Calu3 (cell line): ENCODE results near the gene ATP13A4. TPM values are rescaled to one million over a fixed set of nuclear protein-coding genes. Genes with fewer than 3 reads are reported as not detected.
A peak's percentile ranks its signal among the peaks of the same experiment; 100 is the strongest.

Source experiments
- BruUV-seq: library from RNA; stranded (reverse); fragments of 400-500 nt; replicated peaks from 2 replicates; lab custom pipeline; 2021; lab: Mats Ljungman, UMichigan
- CTCF ChIA-PET: fragments of 300-600 bp; sonication (Branson Sonifier 250); formaldehyde crosslinking; loops from one replicate; lab custom pipeline; 2022; ENCODE audit warnings: antibody characterized with exemption; lab: Charles Lee
- DNase-seq: peaks from one replicate; pipeline ENCODE4 v3.0.0; 2022
- H3K27ac Mint-ChIP-seq: one replicate; pipeline ENCODE4 v1.8.0; 2022; ENCODE audit warnings: mixed read lengths; ENCODE audit not compliant: unreplicated experiment
- H3K27me3 Mint-ChIP-seq: one replicate; pipeline ENCODE4 v1.8.0; 2022; ENCODE audit warnings: mixed read lengths; ENCODE audit not compliant: unreplicated experiment
- H3K36me3 Mint-ChIP-seq: one replicate; pipeline ENCODE4 v1.8.0; 2022; ENCODE audit warnings: mild to moderate bottlenecking, moderate library complexity, mixed read lengths; ENCODE audit not compliant: insufficient read depth, unreplicated experiment
- H3K4me1 Mint-ChIP-seq: one replicate; pipeline ENCODE4 v1.8.0; 2022; ENCODE audit warnings: mild to moderate bottlenecking, low read depth, mixed read lengths; ENCODE audit not compliant: unreplicated experiment
- H3K4me3 Mint-ChIP-seq: one replicate; pipeline ENCODE4 v1.8.0; 2022; ENCODE audit warnings: mild to moderate bottlenecking, low read depth, moderate library complexity, mixed read lengths; ENCODE audit not compliant: unreplicated experiment
- H3K9me3 Mint-ChIP-seq: one replicate; pipeline ENCODE4 v1.8.0; 2022; ENCODE audit warnings: low read depth, mixed read lengths; ENCODE audit not compliant: unreplicated experiment
- intact Hi-C: fragments of 100-400 bp; cut with micrococcal nuclease; formaldehyde crosslinking; loops from one replicate; pipeline ENCODE4 v1.10.0; 2022; ENCODE audit not compliant: unreplicated experiment
- total RNA-seq: library from RNA; stranded (reverse); gene quantifications from 2 replicates; pipeline ENCODE4 v1.2.3, GENCODE V29; 2022
- TF ChIP-seq, protein P1 (sequence below): fragments of 200-600 bp; IDR thresholded peaks from one replicate; pipeline ENCODE4 v1.8.0; 2022; ENCODE audit warnings: antibody characterized with exemption; ENCODE audit not compliant: unreplicated experiment

ATP13A4 gene
- total RNA-seq, 1 experiment from 2014 or later: 24.6 TPM

DNA sequence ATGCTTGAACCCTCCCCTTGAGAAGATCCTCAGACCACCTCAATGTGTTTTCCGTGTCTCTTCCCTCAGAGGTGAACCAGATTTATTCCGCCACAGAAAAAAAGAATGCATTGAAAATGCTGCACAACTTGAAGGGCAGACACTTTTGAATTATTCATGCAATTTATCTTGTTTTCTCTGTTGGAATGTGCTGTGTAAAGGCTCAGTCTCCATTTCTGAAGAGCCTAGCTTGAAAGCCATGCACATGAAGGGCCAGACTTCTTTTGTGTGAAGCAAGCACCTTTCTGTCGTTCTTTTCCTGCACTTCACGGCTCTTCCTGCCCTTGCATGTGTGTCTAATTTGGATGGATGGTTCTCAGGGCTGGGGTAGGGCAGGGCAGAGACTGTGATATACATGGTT lies 97.2 kb downstream of the ATP13A4 start:
- BruUV-seq: no TSS peak
- no peaks in the 10 kb centered on the region for H3K27me3 Mint-ChIP-seq
- TF ChIP-seq, protein P1, sequence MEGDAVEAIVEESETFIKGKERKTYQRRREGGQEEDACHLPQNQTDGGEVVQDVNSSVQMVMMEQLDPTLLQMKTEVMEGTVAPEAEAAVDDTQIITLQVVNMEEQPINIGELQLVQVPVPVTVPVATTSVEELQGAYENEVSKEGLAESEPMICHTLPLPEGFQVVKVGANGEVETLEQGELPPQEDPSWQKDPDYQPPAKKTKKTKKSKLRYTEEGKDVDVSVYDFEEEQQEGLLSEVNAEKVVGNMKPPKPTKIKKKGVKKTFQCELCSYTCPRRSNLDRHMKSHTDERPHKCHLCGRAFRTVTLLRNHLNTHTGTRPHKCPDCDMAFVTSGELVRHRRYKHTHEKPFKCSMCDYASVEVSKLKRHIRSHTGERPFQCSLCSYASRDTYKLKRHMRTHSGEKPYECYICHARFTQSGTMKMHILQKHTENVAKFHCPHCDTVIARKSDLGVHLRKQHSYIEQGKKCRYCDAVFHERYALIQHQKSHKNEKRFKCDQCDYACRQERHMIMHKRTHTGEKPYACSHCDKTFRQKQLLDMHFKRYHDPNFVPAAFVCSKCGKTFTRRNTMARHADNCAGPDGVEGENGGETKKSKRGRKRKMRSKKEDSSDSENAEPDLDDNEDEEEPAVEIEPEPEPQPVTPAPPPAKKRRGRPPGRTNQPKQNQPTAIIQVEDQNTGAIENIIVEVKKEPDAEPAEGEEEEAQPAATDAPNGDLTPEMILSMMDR: no peak
- no peaks in the 10 kb centered on the region for H3K36me3 Mint-ChIP-seq
- DNase-seq: no peak
- intact Hi-C loops: no loop called here
- no peak overlapping the region for H3K27ac Mint-ChIP-seq
- H3K4me1 Mint-ChIP-seq: no peaks in the 10 kb centered on the region
- CTCF ChIA-PET: interaction anchor here (0.5 to 1.1 kb wide), 2 partner anchors 28 to 567 kb away, joined by 3 read pairs; no protein-coding TSS in a partner anchor
- no peak overlapping the region for H3K4me3 Mint-ChIP-seq
- H3K9me3 Mint-ChIP-seq: no peaks in the 10 kb centered on the region

DNA sequence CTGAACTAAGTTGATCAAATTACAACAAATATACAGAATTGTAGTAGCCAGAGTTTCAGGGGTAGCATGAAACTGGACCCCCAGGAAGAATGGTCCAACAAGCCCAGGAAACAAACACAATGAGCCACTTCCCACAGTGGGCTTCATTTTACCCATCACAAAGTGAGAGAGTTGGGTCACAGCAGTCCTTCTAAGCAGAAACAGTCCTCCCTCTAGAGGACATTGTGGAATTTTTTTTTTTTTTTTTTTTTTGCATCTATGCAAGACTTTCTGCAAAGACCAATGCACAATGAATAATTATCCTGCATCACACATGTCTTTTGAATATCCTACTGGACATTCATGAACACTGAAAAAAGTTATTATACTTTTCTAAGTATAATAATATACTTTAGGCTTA lies 102.4 kb downstream of the ATP13A4 start:
- no TSS peak for BruUV-seq
- TF ChIP-seq, protein P1: peak; percentile 44
- CTCF ChIA-PET: interaction anchor here (0.7 kb wide), 1 partner anchor 639 kb away, joined by 3 read pairs; no protein-coding TSS in a partner anchor

DNA sequence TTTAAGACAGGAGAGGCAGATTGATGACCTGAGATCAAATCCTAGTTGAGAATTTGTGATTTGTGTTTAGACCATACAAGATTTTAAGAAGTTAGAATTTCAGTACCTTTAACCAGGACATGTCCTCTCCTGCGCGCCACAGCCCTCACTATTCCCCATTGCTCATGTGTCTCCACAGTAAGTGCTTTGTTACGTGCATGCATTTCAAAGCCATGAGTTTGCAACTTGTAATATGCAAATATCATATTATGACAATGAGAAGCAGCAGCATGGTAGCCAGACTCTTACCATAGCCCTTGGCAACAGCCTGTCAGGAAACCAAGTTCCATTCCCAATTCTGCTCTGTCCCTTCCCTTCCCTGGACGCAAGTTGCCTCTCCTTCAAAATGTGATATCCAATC lies 102.8 kb downstream of the ATP13A4 start:
- TF ChIP-seq, protein P1: no peak
- Mint-ChIP-seq H3K9me3 (no peaks in the 10 kb centered on the region), H3K4me1 (no peaks in the 10 kb centered on the region), H3K27ac (no peak overlapping the region), H3K4me3 (no peak overlapping the region), H3K27me3 (no peaks in the 10 kb centered on the region), H3K36me3 (no peaks in the 10 kb centered on the region)
- BruUV-seq: no TSS peak
- CTCF ChIA-PET: interaction anchor here (0.7 kb wide), 1 partner anchor 639 kb away, joined by 3 read pairs; no protein-coding TSS in a partner anchor
- intact Hi-C loops: loop anchor here (1.0 kb wide), 1 partner anchor 262 kb away; no protein-coding TSS in a partner anchor
- DNase-seq: no peak

More for the DNA sequence above, 102.4 kb downstream of the ATP13A4 start:
- Mint-ChIP-seq H3K27ac (no peak overlapping the region), H3K4me1 (no peaks in the 10 kb centered on the region), H3K27me3 (no peaks in the 10 kb centered on the region), H3K4me3 (no peak overlapping the region), H3K9me3 (no peaks in the 10 kb centered on the region), H3K36me3 (no peaks in the 10 kb centered on the region)
- no peak for DNase-seq
- intact Hi-C loops: loop anchor here (1.0 kb wide), 1 partner anchor 262 kb away; no protein-coding TSS in a partner anchor

DNA sequence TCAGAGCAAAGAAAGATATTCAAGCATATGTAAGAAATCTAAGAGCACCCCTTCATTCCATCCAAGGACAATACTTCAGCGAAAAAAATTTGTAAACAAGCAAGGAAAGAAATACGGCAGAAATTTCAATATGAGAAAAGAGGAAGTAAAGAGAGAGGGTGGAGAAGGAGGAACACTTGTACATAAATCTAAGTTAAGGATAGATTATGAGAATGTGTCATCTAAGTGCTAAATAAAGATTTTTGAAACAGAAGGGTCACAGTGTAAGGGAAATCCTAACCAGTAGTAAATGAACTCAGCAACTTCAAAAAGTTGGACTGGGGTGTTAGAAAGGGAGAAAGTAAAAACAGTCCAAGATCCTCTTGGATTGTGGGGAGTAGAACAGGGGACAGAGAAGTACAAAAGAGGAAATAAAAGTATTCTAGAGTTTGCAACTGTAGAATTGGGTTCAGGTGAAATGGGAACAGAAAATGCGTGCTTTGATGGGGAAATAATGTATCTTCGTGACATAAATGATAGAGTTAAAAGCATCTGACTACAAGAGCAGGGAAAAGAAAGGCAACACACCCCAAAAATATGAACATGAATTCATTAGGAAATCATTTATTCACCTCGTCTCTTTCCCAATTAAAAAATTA lies 107.6 kb downstream of the ATP13A4 start:
- intact Hi-C loops: no loop called here
- no peak for DNase-seq

More for the DNA sequence above, 107.6 kb downstream of the ATP13A4 start:
- CTCF ChIA-PET: no interaction called here
- H3K4me3 Mint-ChIP-seq: no peak overlapping the region
- BruUV-seq: no TSS peak
- H3K36me3 Mint-ChIP-seq: no peaks in the 10 kb centered on the region
- no peaks in the 10 kb centered on the region for H3K27me3 Mint-ChIP-seq
- no peaks in the 10 kb centered on the region for H3K4me1 Mint-ChIP-seq
- no peak overlapping the region for H3K27ac Mint-ChIP-seq
- H3K9me3 Mint-ChIP-seq: no peaks in the 10 kb centered on the region
- TF ChIP-seq, protein P1: no peak
